Middle frontal gyrus (tissue), 1 donor: ENCODE results near the gene UST.
"Not testable (repeated sequence)": the region's sequence is repeated elsewhere in the genome, so short reads cannot be mapped to it uniquely, and the experiment has no call there.

Experiments used
- DNase-seq: peaks from one replicate; pipeline ENCODE4 v3.0.0-alpha.2; 2015; ENCODE audit warnings: low spot score; ENCODE audit errors: extremely low spot score

The UST gene

DNA sequence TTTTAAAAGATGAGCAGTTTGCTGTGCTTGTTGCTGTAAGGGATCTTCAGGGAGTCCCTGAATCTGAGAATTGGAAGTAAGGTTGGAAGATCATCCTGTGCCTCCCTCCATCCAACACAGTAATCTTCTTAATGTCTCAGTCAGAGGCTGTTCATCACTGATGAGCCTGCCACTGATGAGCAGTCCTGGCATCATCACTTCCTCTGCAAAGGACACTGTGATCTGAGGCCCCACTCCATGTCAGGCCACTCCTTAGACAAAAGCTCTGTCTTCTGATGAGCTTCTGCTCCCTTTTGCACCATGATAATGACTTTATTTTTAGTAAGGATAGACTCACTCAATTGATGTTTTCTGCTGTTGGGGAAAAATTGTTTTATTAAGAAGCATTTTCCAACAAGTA is 121.0 kb downstream of the UST start:
- no peak for DNase-seq

GRCh38 chr6:148868314-148868713 is 121.5 kb downstream of the UST start:
- no peak for DNase-seq

DNA sequence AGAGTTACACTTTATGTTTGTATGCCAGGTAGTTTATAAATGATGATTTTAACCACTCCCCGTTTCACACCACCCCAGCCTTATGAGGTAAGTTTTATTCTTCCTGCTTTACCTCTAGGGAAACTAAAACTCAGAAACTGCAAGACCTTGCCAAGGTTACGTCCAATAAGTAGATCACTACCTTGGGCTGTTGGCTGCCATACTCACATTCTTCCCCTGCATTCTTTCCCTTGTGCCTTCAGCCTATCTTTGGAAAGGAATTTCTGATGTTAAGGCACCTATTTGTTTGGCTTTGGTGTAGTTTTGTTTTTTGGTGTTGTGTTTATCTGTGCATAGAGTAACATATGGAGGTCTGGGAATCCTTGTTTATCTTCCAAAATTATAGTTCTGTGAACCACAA is 122.1 kb downstream of the UST start:
- no peak for DNase-seq

DNA sequence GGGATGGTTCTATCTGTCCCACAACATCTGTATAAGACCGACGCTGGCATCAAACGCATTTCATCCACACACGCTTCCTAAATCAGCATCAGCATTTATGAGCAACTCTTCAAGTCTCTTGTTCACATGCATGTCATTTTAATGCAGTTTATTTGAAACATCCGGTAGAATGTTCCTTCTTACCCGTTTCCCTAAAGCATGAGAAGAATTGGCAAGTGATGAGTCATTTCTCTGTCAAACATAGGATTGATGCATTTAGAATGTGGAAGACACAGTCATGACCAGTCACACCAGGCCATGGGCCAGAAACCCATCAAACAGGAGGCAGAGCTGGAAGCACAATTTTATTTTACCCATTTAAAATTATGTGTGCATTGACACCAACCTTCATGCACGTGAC is 122.8 kb downstream of the UST start:
- no peak for DNase-seq

DNA sequence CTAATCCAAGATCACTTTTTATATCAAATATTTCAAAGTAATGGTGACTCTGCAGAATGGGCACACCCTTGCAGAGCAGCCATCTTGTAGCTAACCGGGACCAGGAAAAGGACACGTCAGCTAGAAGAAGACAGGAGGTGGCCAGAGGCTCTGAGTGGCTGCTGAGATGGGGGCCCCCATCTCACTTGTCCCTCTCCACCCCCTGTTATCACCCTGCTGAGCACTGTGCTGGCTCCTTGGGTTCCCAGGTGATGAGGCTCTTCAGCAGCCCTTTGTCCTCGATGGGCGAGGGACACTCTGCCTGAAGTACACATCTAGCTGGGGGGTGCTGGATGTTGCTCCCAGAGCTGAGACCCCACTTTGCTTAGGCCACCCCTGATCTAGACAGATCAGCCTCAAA is 126.3 kb downstream of the UST start:
- no peak for DNase-seq

GRCh38 chr6:148873868-148874267 is 127.0 kb downstream of the UST start:
- DNase-seq = no peak

DNA sequence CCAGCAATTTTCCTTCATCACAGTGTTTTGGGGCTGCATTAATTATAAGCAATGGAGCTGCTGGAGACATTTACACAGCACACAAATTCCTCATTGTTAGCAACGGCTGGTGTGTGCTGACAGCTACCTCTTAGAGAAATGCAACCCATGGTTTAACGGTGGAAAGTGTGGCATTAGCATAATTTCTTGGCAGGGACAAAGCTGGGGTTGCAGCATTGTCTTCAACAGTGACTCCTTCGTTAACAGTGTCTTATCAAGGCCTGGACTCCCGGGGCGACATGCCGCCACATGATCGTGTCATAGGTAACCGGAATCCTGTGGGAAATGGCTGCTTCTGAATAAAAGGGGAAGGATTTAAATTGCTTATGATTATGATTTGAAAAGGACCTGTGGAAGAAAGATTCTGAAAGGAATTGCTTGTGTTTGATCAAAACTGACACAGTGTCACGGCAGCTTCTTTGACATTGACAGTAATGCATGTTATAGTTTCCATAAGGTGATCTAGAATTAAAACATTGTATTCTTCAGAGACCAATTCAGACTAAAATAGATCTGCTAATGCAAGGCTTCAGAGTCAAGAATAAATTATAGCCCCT is 128.0 kb downstream of the UST start:
- DNase-seq = no peak

- DNase-seq = no peak
Measured at GRCh38 chr6:148878683-148879082, 131.9 kb downstream of the UST start.

GRCh38 chr6:148880742-148881141 is 133.9 kb downstream of the UST start:
- not testable (repeated sequence) for DNase-seq

DNA sequence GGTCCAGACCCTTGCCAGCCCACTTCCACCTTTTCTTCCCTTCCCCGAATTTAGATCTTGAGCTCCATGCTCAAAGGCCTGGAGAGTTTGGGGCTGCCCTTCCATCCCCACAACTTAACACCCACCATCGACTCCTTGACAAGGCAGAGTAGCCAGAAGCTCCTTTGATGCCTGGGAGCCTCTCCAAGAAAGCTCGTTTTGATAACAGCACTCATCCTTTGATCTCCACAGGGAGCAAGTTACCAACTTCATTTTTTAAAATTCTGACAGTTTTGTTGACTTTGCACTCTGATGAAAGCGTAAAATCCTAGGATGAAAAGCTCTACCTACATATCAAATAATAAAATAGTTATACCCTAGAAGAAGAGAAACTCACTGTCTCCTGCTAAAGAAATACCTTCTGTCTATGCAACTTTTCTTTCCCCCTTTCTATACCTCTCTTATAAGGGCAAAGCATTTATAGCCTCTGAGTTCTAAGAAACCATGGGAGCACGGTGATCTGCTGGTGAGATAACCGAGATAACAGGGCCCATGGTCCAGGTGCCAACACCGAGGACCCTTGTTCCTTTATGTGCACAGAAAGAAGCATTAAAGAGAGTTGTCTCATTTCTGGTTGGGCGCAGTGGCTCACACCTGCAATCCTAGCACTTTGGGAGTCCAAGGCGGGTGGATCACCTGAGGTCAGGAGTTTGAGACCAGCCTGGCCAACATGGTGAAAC is 134.9 kb downstream of the UST start:
- no peak for DNase-seq

DNA sequence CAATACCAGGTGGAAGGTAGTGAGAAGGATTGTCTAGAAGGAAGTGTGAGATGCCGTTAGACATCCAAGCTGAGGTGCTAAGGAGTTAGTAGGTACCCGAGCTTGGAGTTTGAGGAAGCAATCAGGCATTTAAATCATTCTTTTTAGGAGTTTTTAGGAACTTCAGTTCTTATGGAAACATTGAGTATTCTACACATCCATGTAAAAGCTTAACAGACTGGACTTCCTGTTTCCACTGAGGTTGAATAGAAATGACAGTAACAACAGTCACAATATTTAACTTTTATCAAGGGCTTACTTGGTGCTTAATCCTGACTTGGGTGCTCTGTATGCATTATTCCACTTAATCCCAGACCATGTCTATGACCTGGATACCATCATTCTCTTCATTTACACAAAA is 136.4 kb downstream of the UST start:
- no peak for DNase-seq

- no peak for DNase-seq
Measured at GRCh38 chr6:148884461-148884860, 137.6 kb downstream of the UST start.

- DNase-seq = no peak
Measured at GRCh38 chr6:148885136-148885865, 138.5 kb downstream of the UST start.

- DNase-seq = no peak
Measured at GRCh38 chr6:148885925-148886845, 139.4 kb downstream of the UST start.

DNA sequence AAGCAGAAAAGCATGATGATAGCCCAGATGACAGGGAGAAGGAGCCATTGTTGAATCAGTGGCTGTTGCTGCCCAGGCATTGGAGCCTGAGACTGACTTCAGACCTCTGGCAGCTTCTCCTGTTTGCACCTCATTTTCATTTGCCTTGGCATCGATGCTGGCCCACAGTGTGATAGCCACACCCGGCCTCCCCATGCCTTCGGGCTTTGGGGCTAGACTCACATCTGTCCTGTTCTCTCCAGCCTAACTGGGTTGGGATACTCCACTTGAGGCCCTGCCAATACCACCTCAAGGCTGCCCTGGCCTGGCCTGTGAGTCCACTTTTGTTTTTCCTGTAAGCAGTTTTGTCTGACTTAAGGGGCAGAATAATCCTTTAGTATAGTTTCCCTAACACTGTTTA is 140.4 kb downstream of the UST start:
- DNase-seq = no peak

GRCh38 chr6:148888856-148889255 is 142.0 kb downstream of the UST start:
- DNase-seq = no peak

DNA sequence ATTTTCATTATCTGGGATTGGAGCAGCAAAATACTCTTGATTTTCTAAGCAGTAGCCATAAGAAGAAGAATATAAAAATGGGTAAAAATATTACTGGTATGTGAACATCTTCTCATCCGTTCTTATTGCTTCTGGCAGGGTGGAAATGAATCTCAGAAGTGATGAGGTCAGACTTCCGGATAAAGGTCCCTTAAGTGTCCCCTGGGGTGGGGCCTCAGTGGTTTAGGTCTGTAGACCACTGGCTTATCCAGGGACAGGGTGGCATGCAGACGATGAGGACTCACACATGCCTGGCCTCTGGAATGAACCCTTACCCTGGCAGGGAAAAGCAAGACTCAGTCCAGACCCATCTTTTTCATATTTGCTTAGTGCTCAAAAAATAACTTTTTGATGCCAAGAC is 143.3 kb downstream of the UST start:
- DNase-seq = no peak

GRCh38 chr6:148890652-148891404 is 144.0 kb downstream of the UST start:
- DNase-seq = no peak

DNA sequence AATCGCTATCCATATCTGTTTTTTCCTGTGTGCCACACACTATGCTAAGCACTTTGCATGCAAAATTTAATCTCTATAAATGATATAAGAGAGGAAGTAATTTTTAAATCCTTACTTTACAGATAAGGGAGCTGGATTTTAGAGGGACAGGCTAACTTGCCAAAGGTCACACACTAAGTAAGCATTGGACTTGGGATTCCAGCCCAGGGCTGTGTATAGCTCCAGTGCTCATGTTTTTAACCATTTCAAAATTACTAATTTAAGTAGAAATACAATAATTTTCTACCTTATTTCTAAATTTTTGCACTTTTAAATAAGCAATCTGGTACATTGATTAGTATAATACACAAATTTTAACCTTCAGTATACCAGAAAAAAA is 144.6 kb downstream of the UST start:
- no peak for DNase-seq

DNA sequence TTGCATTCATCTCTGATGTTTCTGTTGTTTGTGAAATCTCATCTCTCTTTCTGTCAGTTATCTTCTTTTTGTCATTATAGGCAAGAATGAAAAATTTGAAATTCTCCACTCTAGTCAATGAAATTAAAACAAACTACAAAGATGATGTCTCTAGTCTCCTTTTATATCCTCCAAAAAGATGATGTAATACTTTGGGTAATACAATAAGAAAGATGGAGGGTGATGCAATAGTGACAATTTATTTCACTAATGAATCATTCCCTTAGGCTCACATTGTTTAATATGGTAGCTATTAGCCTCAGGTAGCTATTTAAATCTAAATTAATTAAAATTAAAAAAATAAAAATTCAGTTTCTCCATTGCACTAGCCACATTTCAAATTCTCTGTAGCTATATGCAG is 145.4 kb downstream of the UST start:
- DNase-seq = no peak

DNA sequence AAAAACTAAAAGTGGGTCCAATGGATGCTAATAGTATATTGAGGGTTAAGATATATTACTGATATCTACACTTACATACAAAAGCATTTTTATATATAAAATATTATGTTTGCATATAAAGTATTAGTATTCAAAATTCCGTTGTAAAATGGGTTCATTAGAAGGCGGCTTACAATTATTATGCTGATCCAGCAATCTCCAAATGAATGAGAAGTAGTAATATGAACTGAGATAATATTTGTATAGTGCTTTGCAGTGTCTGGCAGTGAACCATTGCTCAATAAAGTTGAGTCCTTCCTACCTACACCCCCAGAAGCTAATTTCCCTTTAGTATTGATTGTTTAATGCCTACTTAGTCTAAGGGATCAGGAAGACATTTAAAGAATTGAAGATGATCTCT is 146.2 kb downstream of the UST start:
- no peak for DNase-seq
